GM12801 (cell line): Measurements from ENCODE around the gene ZIC5.

Experiments used
- CTCF ChIP-seq: IDR thresholded peaks from one replicate; pipeline ENCODE4 v1.5.1; 2011; ENCODE audit warnings: control low read depth; ENCODE audit not compliant: insufficient read length; ENCODE audit errors: extremely low read depth

Gene ZIC5

GRCh38 chr13:99990126-99990977, 18.8 kb upstream of the ZIC5 start:
- TF ChIP-seq CTCF = no peak

- TF ChIP-seq CTCF = no peak
Observed at GRCh38 chr13:99989276-99990125, 17.9 kb upstream of the ZIC5 start.

GRCh38 chr13:99988529-99989275, 17.1 kb upstream of the ZIC5 start:
- TF ChIP-seq CTCF = no peak

GRCh38 chr13:99987154-99988019, 15.8 kb upstream of the ZIC5 start:
- no peak for TF ChIP-seq CTCF

GRCh38 chr13:99986741-99987140, 15.2 kb upstream of the ZIC5 start:
- TF ChIP-seq CTCF = no peak

GRCh38 chr13:99985886-99986527, 14.4 kb upstream of the ZIC5 start:
- TF ChIP-seq CTCF = no peak
